K562 (cell line): ENCODE results near the gene SET. TPM values are rescaled to one million over a fixed set of nuclear protein-coding genes. Genes with fewer than 3 reads are reported as not detected.

Experiments
- BRF1 ChIP-seq: IDR thresholded peaks from 3 replicates; pipeline ENCODE4 v1.6.1; 2011; ENCODE audit warnings: borderline replicate concordance, mild to moderate bottlenecking; ENCODE audit not compliant: insufficient read length; ENCODE audit errors: extremely low read depth
- EHMT2 ChIP-seq: fragments of 450-650 bp; IDR thresholded peaks from 2 replicates; pipeline ENCODE4 v1.6.1; 2018; ENCODE audit warnings: antibody characterized with exemption
- ILF3 ChIP-seq: fragments of 450-650 bp; IDR thresholded peaks from 2 replicates; pipeline ENCODE4 v1.6.1; 2018; ENCODE audit warnings: antibody characterized with exemption, mild to moderate bottlenecking, moderate library complexity, borderline replicate concordance
- KAT8 ChIP-seq: fragments of 450-650 bp; IDR thresholded peaks from 2 replicates; pipeline ENCODE4 v1.6.1; 2016; ENCODE audit warnings: low read depth, mild to moderate bottlenecking
- MCM2 ChIP-seq: fragments of 450-650 bp; IDR thresholded peaks from 2 replicates; pipeline ENCODE4 v1.6.1; 2017; ENCODE audit warnings: low read depth, mild to moderate bottlenecking
- NFE2 ChIP-seq: IDR thresholded peaks from 2 replicates; pipeline ENCODE4 v1.6.1; 2014; ENCODE audit warnings: antibody characterized with exemption, low read depth
- NR2C1 ChIP-seq, 2 experiments: fragments of 450-650 bp; IDR thresholded peaks; 2 replicates each; pipeline ENCODE4 v1.6.1; 2017; ENCODE audit warnings: mild to moderate bottlenecking in 2 of 2, antibody characterized with exemption in 1 of 2, inconsistent platforms in 1 of 2, missing compliant biosample characterization in 1 of 2, missing genetic modification characterization in 1 of 2
- NUFIP1 ChIP-seq: fragments of 450-650 bp; IDR thresholded peaks from 2 replicates; pipeline ENCODE4 v1.6.1; 2018; ENCODE audit not compliant: partially characterized antibody
- POU5F1 ChIP-seq: fragments of 150-350 bp; IDR thresholded peaks from 2 replicates; pipeline ENCODE4 v1.6.1; 2014; ENCODE audit warnings: borderline replicate concordance, low read length, low read depth, mild to moderate bottlenecking; ENCODE audit not compliant: partially characterized antibody
- SIRT6 ChIP-seq: IDR thresholded peaks from one replicate; pipeline ENCODE4 v1.6.1; 2012; ENCODE audit warnings: low read depth, mild to moderate bottlenecking, control low read depth, inconsistent platforms, low read length, moderate library complexity
- ZBTB40 ChIP-seq, 2 experiments: fragments of 450-650 bp in 1 of 2; sonication (generic) in 1 of 2; formaldehyde crosslinking in 1 of 2; IDR thresholded peaks; 2 replicates each; pipeline versions ENCODE4 v1.7.1 to v1.9.0; 2016 to 2022; ENCODE audit warnings: inconsistent platforms in 1 of 2, mild to moderate bottlenecking in 1 of 2, missing genetic modification reagents in 1 of 2
- ZEB2 ChIP-seq: fragments of 450-650 bp; IDR thresholded peaks from 2 replicates; pipeline ENCODE4 v1.6.1; 2016
- ZNF197 ChIP-seq: fragments of 200-800 bp; sonication (Bioruptor generic); IDR thresholded peaks from 2 replicates; pipeline ENCODE4 v1.6.1; 2016; ENCODE audit warnings: low read depth, missing genetic modification characterization, missing compliant biosample characterization
- ZNF239 ChIP-seq: fragments of 250-450 bp; sonication (Bioruptor Pico); IDR thresholded peaks from 2 replicates; pipeline ENCODE4 v1.4.0; 2020; ENCODE audit warnings: mild to moderate bottlenecking
- polyA plus RNA-seq, 8 experiments: library from polyadenylated mRNA; depleted of rRNA in 4 of 8; stranded (reverse) in 5 of 8; unstranded in 3 of 8; fragments of >200 nt; fragmentation: Nextera tagmentation in 2 of 8; fragmentation: Illumina TruSeq in 1 of 8; extraction: Ambion mirVana in 2 of 8; extraction: Trizol in 1 of 8; gene quantifications; 2 replicates each; pipeline versions ENCODE4 v1.2.1 to v1.2.3, GENCODE V29; 2011 to 2014; ENCODE audit warnings: inconsistent platforms in 1 of 8, missing spikeins in 1 of 8
- total RNA-seq, 7 experiments: library from RNA; depleted of rRNA in 6 of 7; stranded (reverse); fragments of >200 nt in 6 of 7; fragmentation: Illumina TruSeq in 2 of 7; extraction: Trizol in 2 of 7; gene quantifications; 2 replicates each; pipeline versions ENCODE4 v1.2.1 to v1.2.3, GENCODE V29; 2011 to 2021; ENCODE audit warnings: low replicate concordance in 1 of 7
- TF ChIP-seq, protein P1 (sequence below): fragments of 450-650 bp; IDR thresholded peaks from 2 replicates; pipeline ENCODE4 v1.6.1; 2016; ENCODE audit warnings: mild to moderate bottlenecking
- TF ChIP-seq, protein P2 (sequence below): fragments of 250-450 bp; sonication (Bioruptor Pico); IDR thresholded peaks from 2 replicates; pipeline ENCODE4 v1.6.1; 2021; ENCODE audit warnings: mild to moderate bottlenecking

Gene SET
- total and polyA plus RNA-seq, 9 of the 15 experiments (the other 6 are each of a cell fraction or from before 2014, with no cell fraction given) = 404 to 1,447 (median 907) TPM

DNA sequence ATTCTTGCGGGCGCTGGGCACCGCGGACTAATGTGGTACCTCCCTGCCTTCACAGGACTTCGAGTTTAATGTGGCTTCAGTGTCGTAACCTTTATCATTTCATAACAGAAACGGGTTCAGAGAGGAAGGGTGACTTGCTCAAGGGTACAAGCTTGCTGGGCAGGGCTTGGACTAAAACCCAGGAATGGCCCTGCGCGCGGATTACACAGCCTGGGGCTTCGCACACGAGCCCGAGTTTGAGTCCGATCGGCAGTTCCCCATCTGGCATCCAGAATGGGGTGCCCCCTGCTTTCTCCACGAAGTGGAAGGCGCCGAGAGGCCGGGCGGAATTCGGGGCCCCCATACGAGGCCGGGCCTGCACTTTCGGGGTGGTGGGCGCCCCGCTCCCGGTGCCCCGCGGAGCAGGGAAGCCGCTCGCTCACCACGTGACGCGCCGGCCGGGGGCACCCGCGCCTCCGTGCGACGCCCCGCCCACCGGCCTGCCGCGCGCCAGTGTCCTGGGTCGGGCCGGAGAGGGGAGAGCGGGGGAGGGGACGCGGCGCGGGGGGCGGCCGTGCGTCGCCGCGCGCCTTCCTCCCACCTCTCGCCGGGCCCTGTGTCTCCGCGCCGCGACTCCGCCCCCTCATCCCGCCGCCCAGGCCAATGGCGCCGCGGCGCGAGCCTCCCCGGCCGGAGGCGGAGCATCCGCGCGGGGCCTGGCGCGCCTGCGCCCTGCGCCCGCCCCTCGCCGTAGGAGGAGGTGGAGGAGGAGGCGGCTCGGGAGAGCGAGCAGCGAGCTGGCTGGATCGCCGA is at the start of gene SET (continued):
- TF ChIP-seq, protein P1, sequence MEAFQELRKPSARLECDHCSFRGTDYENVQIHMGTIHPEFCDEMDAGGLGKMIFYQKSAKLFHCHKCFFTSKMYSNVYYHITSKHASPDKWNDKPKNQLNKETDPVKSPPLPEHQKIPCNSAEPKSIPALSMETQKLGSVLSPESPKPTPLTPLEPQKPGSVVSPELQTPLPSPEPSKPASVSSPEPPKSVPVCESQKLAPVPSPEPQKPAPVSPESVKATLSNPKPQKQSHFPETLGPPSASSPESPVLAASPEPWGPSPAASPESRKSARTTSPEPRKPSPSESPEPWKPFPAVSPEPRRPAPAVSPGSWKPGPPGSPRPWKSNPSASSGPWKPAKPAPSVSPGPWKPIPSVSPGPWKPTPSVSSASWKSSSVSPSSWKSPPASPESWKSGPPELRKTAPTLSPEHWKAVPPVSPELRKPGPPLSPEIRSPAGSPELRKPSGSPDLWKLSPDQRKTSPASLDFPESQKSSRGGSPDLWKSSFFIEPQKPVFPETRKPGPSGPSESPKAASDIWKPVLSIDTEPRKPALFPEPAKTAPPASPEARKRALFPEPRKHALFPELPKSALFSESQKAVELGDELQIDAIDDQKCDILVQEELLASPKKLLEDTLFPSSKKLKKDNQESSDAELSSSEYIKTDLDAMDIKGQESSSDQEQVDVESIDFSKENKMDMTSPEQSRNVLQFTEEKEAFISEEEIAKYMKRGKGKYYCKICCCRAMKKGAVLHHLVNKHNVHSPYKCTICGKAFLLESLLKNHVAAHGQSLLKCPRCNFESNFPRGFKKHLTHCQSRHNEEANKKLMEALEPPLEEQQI = no peak
- TF ChIP-seq ZNF197 (CRISPR knock-in tag) = no peak
- TF ChIP-seq SIRT6 = no peak
- no peak; the same call in 1 of the 2 replicates for TF ChIP-seq NFE2
- TF ChIP-seq MCM2 = no peak
- no peak for TF ChIP-seq POU5F1
- no peak for TF ChIP-seq NR2C1 (IDR thresholded peaks at IDR 0.05)
- peak; percentile 36; the same call in 1 of the 2 replicates for TF ChIP-seq NR2C1 (tag; IDR thresholded peaks at IDR 0.05)
- peak; percentile 56; the same call in 1 of the 2 replicates for TF ChIP-seq ZBTB40 (IDR thresholded peaks at IDR 0.05)
- no peak for TF ChIP-seq ZBTB40 (CRISPR knock-in tag; IDR thresholded peaks at IDR 0.05)
- TF ChIP-seq, protein P2, sequence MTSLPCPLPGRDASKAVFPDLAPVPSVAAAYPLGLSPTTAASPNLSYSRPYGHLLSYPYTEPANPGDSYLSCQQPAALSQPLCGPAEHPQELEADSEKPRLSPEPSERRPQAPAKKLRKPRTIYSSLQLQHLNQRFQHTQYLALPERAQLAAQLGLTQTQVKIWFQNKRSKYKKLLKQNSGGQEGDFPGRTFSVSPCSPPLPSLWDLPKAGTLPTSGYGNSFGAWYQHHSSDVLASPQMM (CRISPR knock-in tag) = no peak
- no peak for TF ChIP-seq NUFIP1
- TF ChIP-seq ILF3 = no peak
- TF ChIP-seq BRF1 = no peak
- TF ChIP-seq ZNF239 = peak; percentile 77
- no peak for TF ChIP-seq ZEB2
- TF ChIP-seq KAT8 = no peak
- no peak for TF ChIP-seq EHMT2
